ENCODE data around the gene ANKRD6.

GRCh38 chr6:89610149-89610642 lies 177.2 kb downstream of the ANKRD6 start:
- TF ChIP-seq POLR2A (IDR thresholded peaks at IDR 0.05), result no peak
- TF ChIP-seq, protein P1, sequence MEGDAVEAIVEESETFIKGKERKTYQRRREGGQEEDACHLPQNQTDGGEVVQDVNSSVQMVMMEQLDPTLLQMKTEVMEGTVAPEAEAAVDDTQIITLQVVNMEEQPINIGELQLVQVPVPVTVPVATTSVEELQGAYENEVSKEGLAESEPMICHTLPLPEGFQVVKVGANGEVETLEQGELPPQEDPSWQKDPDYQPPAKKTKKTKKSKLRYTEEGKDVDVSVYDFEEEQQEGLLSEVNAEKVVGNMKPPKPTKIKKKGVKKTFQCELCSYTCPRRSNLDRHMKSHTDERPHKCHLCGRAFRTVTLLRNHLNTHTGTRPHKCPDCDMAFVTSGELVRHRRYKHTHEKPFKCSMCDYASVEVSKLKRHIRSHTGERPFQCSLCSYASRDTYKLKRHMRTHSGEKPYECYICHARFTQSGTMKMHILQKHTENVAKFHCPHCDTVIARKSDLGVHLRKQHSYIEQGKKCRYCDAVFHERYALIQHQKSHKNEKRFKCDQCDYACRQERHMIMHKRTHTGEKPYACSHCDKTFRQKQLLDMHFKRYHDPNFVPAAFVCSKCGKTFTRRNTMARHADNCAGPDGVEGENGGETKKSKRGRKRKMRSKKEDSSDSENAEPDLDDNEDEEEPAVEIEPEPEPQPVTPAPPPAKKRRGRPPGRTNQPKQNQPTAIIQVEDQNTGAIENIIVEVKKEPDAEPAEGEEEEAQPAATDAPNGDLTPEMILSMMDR (IDR thresholded peaks at IDR 0.05), result peak; percentile 77 to 94 (median 92)

All from right lobe of liver (tissue), 4 donors.